ENCODE measurements around the gene LMO2. TPM values are rescaled to one million over a fixed set of nuclear protein-coding genes. Genes with fewer than 3 reads are reported as not detected.

LMO2 gene
- total RNA-seq, 1 experiment from 2014 or later = 0.33 TPM

DNA sequence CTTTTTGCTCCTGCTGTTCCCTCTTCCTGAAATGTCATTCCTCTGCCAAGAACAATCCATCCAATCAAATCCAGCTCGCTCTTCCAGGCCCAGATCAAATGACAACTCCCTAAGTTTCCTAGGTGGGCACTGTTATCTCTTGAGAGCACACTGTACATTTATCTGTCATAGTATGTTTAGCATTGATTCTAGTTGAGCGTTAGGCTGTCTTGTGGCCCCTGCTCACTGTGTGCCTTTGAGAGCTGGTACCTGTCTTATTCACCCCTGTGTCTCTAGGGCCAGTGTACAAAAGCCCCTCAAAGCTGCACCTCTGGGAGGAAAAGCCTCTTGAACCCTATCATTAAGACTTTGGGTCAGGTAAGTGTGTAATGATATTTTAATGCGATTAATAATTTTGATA is 7.1 kb upstream of the LMO2 start:
- Histone ChIP-seq H2BK15ac (ENCODE audit: low read depth, low read length) (no peak overlapping the region), H4K20me1 (ENCODE audit: control insufficient read depth, insufficient read depth, insufficient read length) (no peaks in the 10 kb centered on the region), H2BK5ac (ENCODE audit: insufficient read length, low read length) (no peak overlapping the region), H3K23ac (ENCODE audit: insufficient read length, low read depth, low read length) (no peak overlapping the region), H3K9ac (ENCODE audit: extremely low read depth, insufficient read length, low read length) (no peak overlapping the region), H3K4me2 (ENCODE audit: insufficient read depth, insufficient read length, low read length) (no peak overlapping the region), H2AFZ (ENCODE audit: low read length) (no peak overlapping the region), H4K8ac (replicated peaks; ENCODE audit: insufficient read length, low read depth, low read length) (no peak overlapping the region), H2BK120ac (ENCODE audit: low read depth, low read length, poor library complexity, severe bottlenecking) (no peak overlapping the region), H3K27ac (ENCODE audit: insufficient read length, low read depth, low read length) (no peak overlapping the region), H3K27me3 (ENCODE audit: insufficient read depth, low read length) (no peaks in the 10 kb centered on the region), H3K79me2 (ENCODE audit: insufficient read depth, low read length) (no peaks in the 10 kb centered on the region), H3K14ac (ENCODE audit: insufficient read depth, low read length) (no peak overlapping the region), H3K18ac (ENCODE audit: insufficient read length, low read depth, low read length) (no peak overlapping the region), H3K9me3 (ENCODE audit: control insufficient read depth, low read depth, low read length) (no peaks in the 10 kb centered on the region), H3K56ac (ENCODE audit: insufficient read length, low read depth, low read length) (no peak overlapping the region), H4K91ac (ENCODE audit: insufficient read length, low read depth, low read length) (no peak overlapping the region), H3K79me1 (ENCODE audit: insufficient read depth, low read depth, low read length, poor library complexity, severe bottlenecking) (no peaks in the 10 kb centered on the region), H2BK12ac (ENCODE audit: insufficient read length, low read depth, low read length) (no peak overlapping the region), H3K4ac (ENCODE audit: low read depth, low read length) (no peak overlapping the region), H4K5ac (ENCODE audit: insufficient read length, low read depth, low read length) (no peak overlapping the region), H2BK20ac (ENCODE audit: low read depth, low read length, poor library complexity, severe bottlenecking) (no peak overlapping the region), H3K4me1 (ENCODE audit: insufficient read depth, low read length) (no peaks in the 10 kb centered on the region), H2AK5ac (ENCODE audit: insufficient read length, low read length) (no peak overlapping the region), H3T11ph (ENCODE audit: low read length) (no peak overlapping the region), H3K23me2 (ENCODE audit: insufficient read length, low read depth, low read length, poor library complexity, severe bottlenecking) (no peaks in the 10 kb centered on the region)
- no peak for DNase-seq
- no CpG with 5 or more reads among the region's 3 CpGs for WGBS (ENCODE audit: extremely low coverage, insufficient read length, low lambda C conversion rate)
- TF ChIP-seq, protein P1, sequence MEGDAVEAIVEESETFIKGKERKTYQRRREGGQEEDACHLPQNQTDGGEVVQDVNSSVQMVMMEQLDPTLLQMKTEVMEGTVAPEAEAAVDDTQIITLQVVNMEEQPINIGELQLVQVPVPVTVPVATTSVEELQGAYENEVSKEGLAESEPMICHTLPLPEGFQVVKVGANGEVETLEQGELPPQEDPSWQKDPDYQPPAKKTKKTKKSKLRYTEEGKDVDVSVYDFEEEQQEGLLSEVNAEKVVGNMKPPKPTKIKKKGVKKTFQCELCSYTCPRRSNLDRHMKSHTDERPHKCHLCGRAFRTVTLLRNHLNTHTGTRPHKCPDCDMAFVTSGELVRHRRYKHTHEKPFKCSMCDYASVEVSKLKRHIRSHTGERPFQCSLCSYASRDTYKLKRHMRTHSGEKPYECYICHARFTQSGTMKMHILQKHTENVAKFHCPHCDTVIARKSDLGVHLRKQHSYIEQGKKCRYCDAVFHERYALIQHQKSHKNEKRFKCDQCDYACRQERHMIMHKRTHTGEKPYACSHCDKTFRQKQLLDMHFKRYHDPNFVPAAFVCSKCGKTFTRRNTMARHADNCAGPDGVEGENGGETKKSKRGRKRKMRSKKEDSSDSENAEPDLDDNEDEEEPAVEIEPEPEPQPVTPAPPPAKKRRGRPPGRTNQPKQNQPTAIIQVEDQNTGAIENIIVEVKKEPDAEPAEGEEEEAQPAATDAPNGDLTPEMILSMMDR (conservative IDR thresholded peaks at IDR 0.05) = no peak
- Mint-ChIP-seq H3K4me1 (peaks cover 5 to 8% of the 10 kb centered on the region in 2 experiments), H3K4me3 (no peak overlapping the region), H3K27ac (no peak overlapping the region), H3K27me3 (ENCODE audit: low read depth) (peaks cover 3% of the 10 kb centered on the region), H3K36me3 (ENCODE audit: insufficient read depth in 1 of 3, low read depth in 3 of 3) (no peaks in the 10 kb centered on the region), H3K9me3 (no peaks in the 10 kb centered on the region)

Data from H9 (cell line).